Germinal center (tissue), 1 donor: ENCODE data around the gene RAB26.

Experiments used
- DNase-seq: peaks from one replicate; pipeline ENCODE4 v3.0.0; 2012; ENCODE audit warnings: mixed read lengths, low spot score

The RAB26 gene

DNA sequence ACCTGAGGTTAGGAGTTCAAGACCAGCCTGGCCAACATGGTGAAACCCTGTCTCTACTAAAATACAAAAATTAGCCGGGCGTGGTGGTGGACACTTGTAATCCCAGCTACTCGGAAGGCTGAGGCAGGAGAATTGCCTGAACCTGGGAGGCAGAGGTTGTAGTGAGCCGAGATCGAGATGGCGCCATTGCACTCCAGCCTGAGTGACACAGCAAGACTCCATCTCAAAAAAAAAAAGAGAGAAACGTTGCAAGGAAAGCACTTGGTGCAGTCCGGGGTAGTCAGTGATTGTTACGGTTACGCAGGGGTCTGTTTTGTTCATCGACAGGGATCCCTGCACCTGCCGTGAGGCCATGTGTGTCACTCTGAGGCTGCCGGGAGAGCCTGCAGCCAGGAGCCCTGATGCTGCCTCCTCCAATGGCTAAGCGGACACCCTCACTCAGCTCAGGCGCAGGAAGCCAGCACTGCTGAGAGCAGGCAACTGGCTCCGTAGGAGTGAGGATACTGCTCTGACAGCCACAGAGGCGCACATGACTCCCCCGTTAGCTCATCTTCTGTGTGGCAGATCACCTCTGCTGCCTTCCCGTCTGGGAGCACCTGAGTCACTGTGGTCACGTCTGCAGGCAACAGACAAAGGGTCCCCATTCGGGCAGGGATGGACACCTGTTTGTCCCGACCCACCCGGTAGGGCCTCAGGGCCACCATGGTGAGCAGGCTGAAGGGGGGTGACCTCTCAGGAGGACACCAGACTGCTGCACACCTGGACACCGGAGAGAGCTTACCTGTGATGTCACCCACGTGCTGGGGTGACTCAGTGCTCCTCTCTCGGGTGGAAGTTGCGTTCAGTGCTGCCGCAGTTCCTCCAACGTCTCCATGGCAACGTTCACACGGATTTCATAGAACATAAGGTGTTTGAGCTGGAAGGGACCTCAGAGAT, 5.2 kb upstream of the RAB26 start:
- no peak for DNase-seq

DNA sequence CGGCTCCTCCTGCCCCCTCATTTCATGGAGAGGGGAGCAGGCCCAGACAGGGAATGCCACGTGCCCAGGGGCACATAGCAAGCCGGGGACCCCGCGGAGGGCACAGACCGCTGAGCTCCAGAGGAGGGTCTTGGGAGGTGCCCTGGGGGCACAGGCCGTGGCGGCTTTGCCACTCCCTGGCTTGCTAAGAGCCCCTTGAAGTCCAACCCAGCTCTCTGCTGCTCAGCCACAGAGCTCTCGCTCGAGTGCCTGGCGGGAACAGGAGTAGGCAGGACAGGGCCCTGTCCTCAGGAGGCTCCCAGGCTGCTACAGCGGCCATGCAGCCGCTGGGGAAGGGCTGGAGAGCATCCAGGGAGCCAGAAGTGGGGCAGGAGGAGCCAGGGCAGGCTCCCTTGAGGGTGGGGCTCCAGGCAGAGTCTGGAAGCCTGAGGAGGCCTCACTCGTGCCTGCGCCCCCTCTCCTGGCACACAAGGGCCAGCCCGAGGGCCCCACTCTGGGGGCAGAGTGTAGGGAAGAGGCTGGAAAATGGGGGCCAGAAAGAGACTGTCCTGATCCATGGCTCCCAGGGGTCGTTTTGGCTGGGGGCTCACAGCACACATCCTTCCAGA, 4.4 kb upstream of the RAB26 start:
- DNase-seq = no peak

DNA sequence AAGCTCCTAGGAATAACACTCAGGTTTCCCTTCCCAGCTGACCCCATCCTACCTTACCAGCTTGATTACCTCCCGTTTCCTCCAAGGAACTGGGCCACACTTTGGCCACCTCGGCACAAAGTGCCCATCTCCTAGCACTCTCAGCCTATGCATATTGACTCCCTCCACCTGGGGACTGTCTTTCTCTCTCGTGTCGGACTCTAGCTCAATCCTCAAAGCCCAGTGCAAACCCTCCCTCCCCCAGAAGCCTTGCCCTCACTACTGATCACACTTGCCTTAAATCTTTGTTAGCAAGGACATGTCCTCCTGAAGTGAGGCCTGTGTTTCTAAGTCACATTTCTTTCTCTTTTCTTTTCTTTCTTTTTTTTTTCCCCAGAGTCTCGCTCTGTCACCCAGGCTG, 2.6 kb upstream of the RAB26 start:
- DNase-seq = no peak

- no peak for DNase-seq
Measured at GRCh38 chr16:2147378-2147777, 1.0 kb upstream of the RAB26 start.

- no peak for DNase-seq
Measured at GRCh38 chr16:2148714-2149629, 547 bp downstream of the RAB26 start.

- DNase-seq = no peak
Measured at GRCh38 chr16:2149630-2150417, 1.4 kb downstream of the RAB26 start.

DNA sequence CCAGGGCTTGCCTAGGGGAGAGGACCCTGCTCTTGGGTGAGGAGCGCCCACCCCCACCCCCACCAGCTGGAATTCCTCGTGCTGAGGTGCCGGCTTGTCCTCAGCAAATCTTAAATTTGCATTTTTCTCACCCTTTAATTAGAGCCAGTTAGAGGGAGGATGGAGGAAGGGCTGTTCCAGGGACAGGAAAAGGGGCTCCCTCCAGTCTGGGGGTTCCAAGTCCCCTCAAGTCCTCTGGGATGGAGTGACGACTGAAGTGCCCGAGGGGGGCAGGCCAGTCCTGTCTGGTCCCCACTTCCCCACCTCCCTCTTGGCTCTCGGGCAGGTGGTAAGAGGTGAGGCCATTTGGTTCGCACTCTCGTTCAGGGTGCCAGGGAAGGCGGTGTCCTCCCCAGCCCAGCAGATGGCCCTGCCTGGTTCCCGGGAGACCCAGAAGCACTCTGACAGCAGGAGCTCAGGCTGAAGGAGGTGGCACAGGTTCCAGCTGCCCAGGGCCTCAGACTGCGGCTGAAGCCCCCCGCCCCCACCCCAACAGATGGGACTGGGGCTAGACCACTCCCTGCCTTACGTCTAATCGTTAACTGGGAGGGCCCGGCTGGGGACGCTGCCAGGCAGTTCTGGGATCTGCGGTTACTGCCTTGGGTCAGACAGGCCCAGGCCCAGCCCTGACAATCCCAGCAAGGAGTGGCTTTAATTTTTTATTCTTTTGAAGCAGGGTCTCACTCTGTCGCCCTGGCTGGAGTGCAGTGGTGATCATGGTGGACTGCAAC, 2.2 kb downstream of the RAB26 start:
- DNase-seq = no peak

GRCh38 chr16:2151188-2152091, 3.0 kb downstream of the RAB26 start:
- no peak for DNase-seq

DNA sequence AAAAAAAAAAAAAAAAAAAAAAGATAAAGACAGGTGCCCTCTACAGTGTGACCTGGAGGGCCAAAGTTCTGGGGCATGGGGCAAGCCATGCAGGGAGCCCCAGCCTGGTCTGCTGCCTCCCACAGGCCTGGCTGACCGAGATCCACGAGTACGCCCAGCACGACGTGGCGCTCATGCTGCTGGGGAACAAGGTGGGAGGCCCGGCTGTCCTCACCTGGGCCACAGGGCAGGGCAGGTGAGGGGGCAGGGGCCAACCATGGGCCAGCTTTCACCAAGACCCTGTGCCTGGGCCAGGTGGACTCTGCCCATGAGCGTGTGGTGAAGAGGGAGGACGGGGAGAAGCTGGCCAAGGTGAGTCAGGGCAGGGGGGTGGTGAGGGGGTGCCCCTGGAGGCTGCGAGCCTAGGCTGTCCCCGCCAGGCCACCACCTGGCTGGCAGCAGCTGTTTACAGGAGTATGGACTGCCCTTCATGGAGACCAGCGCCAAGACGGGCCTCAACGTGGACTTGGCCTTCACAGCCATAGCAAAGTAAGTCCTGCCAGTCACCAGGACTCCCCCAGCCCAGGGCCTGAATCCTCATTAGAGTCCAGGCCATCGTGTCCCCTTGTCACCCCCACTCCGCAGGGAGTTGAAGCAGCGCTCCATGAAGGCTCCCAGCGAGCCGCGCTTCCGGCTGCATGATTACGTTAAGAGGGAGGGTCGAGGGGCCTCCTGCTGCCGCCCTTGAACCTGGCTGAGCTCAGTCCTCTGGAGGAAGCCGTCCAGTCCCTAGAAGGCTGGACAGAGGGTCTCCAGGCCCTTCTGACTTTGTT, 4.5 kb downstream of the RAB26 start:
- no peak for DNase-seq

DNA sequence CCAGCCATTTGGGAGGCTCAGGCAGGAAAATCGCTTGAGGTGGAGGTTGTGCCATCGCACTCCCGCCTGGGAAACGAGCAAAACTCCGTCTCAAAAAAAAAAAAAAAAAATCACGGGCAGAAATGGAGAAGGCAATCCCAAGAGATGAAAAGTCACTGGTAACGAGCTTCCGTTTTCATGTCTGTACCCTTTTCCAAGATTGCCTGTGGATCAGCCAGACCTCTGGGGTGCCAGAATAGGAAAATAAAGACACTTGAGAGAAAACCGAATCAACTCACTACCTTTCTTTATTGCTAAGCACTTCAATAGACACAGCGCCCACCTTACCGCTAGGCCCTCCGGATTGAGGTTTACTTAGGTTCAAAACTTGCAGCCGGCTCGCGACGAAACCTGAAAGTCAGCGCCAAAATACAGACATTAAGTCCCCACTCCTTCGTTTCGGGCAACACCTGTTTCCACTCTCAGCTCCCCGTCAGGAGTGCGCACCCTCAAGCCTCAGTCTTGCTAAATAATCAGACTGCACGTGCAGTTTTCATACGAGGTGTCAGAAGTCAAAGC, 6.2 kb downstream of the RAB26 start:
- no peak for DNase-seq

DNA sequence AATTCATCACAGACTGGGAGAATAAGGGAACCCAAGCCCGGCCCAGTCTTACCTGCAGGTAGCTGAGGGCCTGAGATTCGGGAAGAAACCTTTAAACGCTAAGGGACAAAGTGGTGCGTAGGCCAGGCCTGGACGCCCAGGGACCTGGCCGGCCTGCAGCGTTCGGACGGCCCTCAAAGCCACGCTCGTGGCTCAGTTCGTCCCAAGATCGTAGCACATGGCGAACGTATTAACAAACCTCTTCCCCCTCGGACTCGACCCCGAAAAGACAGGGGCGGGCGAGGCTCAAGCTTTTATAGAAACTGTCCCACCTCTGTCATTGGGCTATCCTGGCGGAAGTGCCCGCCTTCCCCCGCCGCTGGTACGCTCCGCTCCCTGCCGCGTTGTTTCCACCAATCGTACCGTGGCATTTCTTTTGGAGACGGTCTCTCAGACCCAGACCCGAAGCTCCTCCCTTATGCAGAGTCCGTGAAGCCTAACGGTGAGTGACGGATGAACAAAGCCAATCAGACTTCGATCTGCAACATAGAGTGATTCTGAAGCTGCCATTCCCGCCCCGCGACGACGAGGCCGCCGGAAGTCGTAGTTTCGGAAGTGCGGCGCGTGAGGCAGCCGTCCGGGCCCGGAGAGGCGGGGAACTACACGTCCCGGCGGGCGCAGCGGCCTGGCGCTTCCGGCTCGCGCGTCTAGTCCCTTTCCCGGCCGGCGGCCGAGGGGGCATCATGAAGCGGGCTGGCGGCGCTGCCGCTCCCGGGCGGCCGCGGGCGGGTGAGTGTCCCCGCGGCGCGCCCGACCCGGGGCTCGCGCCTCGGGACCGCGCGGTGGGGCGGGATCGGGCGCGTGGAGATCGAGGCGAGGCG, 6.9 kb downstream of the RAB26 start, which contains the start of gene TRAF7:
TRAF7 (plus strand) TSS at position 692 of the 860 bp plus-strand sequence. CDS start 8,139 bp downstream, outside the sequence.
- DNase-seq = peak; percentile 99

GRCh38 chr16:2155977-2156848, 7.8 kb downstream of the RAB26 start:
- no peak for DNase-seq

- no peak for DNase-seq
Measured at GRCh38 chr16:2156849-2157224, 8.4 kb downstream of the RAB26 start.

GRCh38 chr16:2157480-2158261, 9.2 kb downstream of the RAB26 start:
- no peak for DNase-seq

GRCh38 chr16:2158262-2158638, 9.8 kb downstream of the RAB26 start:
- DNase-seq = no peak
